ENCODE results near the gene DUS1L. TPM values are rescaled to one million over a fixed set of nuclear protein-coding genes. Genes with fewer than 3 reads are reported as not detected.

The DUS1L gene
- total RNA-seq, 1 experiment from 2014 or later, result 165 TPM

- no peak for DNase-seq (ENCODE audit: low spot score)
Measured at GRCh38 chr17:82012640-82013295, 52.8 kb downstream of the DUS1L start.

- no peak for DNase-seq (ENCODE audit: low spot score)
Measured at GRCh38 chr17:82012261-82012639, 53.4 kb downstream of the DUS1L start.

- DNase-seq (ENCODE audit: low spot score), result no peak
Measured at GRCh38 chr17:82011617-82012187, 53.9 kb downstream of the DUS1L start.

- no peak for DNase-seq (ENCODE audit: low spot score)
Measured at GRCh38 chr17:82010575-82011525, 54.8 kb downstream of the DUS1L start.

GRCh38 chr17:82009413-82009812 is 56.2 kb downstream of the DUS1L start:
- DNase-seq (ENCODE audit: low spot score), result no peak

GRCh38 chr17:82008941-82009405 is 56.6 kb downstream of the DUS1L start:
- no peak for DNase-seq (ENCODE audit: low spot score)

- DNase-seq (ENCODE audit: low spot score), result no peak
Measured at GRCh38 chr17:82008258-82008940, 57.2 kb downstream of the DUS1L start.

Other genes starting within 250 kb of the DUS1L start
- 45.8 and 51.4 TPM in 2 replicates for gene MCRIP1, start 232.5 kb downstream of the DUS1L start, total RNA-seq (2014; rRNA removed; shearing (Covaris generic))
- not detected in 2 replicates for gene PPP1R27, start 230.8 kb downstream of the DUS1L start, total RNA-seq (2014; rRNA removed; shearing (Covaris generic))
- gene P4HB, start 205.3 kb downstream of the DUS1L start, total RNA-seq (2014; rRNA removed; shearing (Covaris generic)), result 1,091 and 1,235 TPM in 2 replicates
- 173 and 183 TPM in 2 replicates for gene ARHGDIA, start 194.5 kb downstream of the DUS1L start, total RNA-seq (2014; rRNA removed; shearing (Covaris generic))
- 376 and 393 TPM in 2 replicates for gene ALYREF, start 174.2 kb downstream of the DUS1L start, total RNA-seq (2014; rRNA removed; shearing (Covaris generic))
- gene ANAPC11, start 174.1 kb downstream of the DUS1L start, total RNA-seq (2014; rRNA removed; shearing (Covaris generic)), result 207 and 245 TPM in 2 replicates
- gene NPB, start 163.6 kb downstream of the DUS1L start, total RNA-seq (2014; rRNA removed; shearing (Covaris generic)), result 0.77 and 1.8 TPM in 2 replicates
- 93.8 and 108 TPM in 2 replicates for gene PCYT2, start 154.4 kb downstream of the DUS1L start, total RNA-seq (2014; rRNA removed; shearing (Covaris generic))
- 34.9 and 47.0 TPM in 2 replicates for gene SIRT7, start 147.6 kb downstream of the DUS1L start, total RNA-seq (2014; rRNA removed; shearing (Covaris generic))
- gene MAFG, start 138.1 kb downstream of the DUS1L start, total RNA-seq (2014; rRNA removed; shearing (Covaris generic)), result 30.1 and 37.6 TPM in 2 replicates
- gene PYCR1, start 128.5 kb downstream of the DUS1L start, total RNA-seq (2014; rRNA removed; shearing (Covaris generic)), result 70.2 and 84.1 TPM in 2 replicates
- gene MYADML2, start 118.6 kb downstream of the DUS1L start, total RNA-seq (2014; rRNA removed; shearing (Covaris generic)), result not detected in 2 replicates
- gene NOTUM, start 104.6 kb downstream of the DUS1L start, total RNA-seq (2014; rRNA removed; shearing (Covaris generic)), result 0.14 and 1.9 TPM in 2 replicates
- gene ASPSCR1, start 88.2 kb downstream of the DUS1L start, total RNA-seq (2014; rRNA removed; shearing (Covaris generic)), result 22.4 and 25.8 TPM in 2 replicates
- gene CENPX, start 42.9 kb downstream of the DUS1L start, total RNA-seq (2014; rRNA removed; shearing (Covaris generic)), result 155 and 163 TPM in 2 replicates
- gene LRRC45, start 42.5 kb downstream of the DUS1L start, total RNA-seq (2014; rRNA removed; shearing (Covaris generic)), result 28.0 and 38.0 TPM in 2 replicates
- 7.0 TPM in 1 of 2 replicates, not detected in the other for gene RAC3, start 34.1 kb downstream of the DUS1L start, total RNA-seq (2014; rRNA removed; shearing (Covaris generic))
- gene DCXR, start 28.1 kb downstream of the DUS1L start, total RNA-seq (2014; rRNA removed; shearing (Covaris generic)), result 104 and 113 TPM in 2 replicates
- gene RFNG, start 14.0 kb downstream of the DUS1L start, total RNA-seq (2014; rRNA removed; shearing (Covaris generic)), result 42.8 and 50.1 TPM in 2 replicates
- 185 and 187 TPM in 2 replicates for gene GPS1, start 13.9 kb downstream of the DUS1L start, total RNA-seq (2014; rRNA removed; shearing (Covaris generic))
- gene FASN, start 32.4 kb upstream of the DUS1L start, total RNA-seq (2014; rRNA removed; shearing (Covaris generic)), result 89.9 and 133 TPM in 2 replicates
- gene CCDC57, start 147.0 kb upstream of the DUS1L start, total RNA-seq (2014; rRNA removed; shearing (Covaris generic)), result 8.9 and 14.6 TPM in 2 replicates
- gene SLC16A3, start 163.2 kb upstream of the DUS1L start, total RNA-seq (2014; rRNA removed; shearing (Covaris generic)), result 65.3 and 66.7 TPM in 2 replicates
- 19.9 and 20.9 TPM in 2 replicates for gene CSNK1D, start 207.9 kb upstream of the DUS1L start, total RNA-seq (2014; rRNA removed; shearing (Covaris generic))